ENCODE results near the gene ZBED5.
"Not testable (repeated sequence)": the region's sequence is repeated elsewhere in the genome, so short reads cannot be mapped to it uniquely, and the experiment has no call there.

Gene ZBED5

DNA sequence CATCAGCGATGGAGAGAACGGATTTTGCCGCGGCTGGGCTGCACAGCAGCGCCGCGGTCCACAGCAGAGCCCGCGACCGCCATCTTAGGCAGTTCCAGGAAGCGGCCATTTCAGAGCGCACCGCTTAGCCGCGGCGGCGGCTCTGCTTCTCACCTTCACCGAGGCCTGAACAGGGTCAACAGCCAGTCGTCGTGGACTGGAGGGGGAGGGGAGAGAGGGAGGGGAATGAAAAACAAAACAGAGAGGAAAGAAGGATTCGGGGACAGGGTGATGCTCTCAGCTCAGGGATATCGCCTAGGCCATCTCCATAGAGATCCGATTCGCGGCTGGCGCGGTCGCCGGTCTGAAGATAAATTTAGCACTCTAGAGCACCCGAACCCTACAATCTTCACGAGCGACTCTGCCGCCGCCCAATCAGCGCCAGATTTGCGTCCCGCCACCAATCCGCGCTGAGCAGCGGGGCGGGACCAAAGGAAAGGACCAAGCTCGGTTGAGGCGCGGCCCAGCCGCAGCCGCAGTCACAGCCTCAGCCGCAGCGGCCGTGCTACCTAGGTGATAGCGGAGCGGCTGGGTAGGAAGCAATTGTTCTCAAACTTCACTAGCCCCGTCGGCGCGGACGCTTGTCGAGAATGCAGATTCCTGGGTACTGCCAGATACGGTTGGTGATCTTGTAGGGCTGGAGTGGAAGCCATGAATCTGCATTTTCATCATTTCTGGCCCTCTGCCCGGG is at the start of gene ZBED5:
Gene ZBED5 (minus strand): TSS at position 345 of the 730 bp plus-strand sequence. CDS start 3,108 bp downstream, outside the sequence.
- DNase-seq = peak; percentile 73

DNA sequence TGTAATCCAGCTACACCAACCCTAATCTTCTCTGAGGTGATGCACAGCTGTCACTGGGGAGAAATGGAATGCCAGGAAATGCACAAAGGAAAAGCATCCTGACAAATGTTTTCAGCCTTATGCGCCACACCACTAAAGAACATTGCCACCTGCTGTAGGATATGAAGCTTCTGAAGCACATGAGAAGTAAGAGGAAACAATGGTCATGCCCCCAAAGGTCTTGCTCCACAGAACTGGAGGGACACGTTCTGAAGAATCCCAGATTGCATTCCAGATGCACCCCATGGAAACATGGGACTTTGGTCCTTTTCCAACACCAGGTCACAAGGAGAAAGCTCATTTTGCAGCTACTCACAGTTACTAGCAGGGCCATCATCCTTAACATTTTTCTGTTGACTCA is 48.7 kb upstream of the ZBED5 start:
- DNase-seq = no peak

DNA sequence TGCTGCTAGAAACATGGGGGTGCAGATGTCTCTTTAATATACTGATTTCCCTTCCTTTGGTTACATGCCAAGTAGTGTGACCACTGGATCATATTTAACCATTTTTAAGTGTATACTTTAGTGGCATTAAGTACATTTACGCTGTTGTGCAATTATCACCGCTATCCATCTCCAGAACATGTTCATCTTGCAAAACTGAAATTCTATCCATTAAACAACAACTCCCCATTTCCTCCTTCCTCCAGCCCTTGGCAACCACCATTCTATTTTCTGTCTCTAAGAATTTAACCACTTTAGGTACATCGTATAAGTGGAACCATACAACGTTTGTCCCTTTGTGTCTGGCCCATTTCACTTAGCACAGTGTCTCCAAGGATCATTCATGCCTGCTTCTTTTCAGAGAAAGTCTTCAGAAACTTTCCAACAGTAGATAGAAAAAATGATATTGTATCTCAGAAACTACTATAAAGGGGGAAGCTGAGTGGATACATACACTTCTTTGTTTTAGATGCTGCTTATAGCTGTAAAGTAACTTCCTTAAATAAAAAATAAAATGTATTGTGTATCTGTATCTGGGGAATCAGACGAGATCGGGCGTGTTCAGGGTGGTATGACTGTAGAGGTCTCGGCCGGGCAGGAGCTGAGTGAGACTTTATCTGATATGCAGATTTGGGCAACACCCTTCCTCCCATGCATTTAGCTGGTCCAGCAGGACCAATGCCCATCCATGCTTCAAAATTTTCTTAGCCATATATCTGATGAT is 44.6 kb upstream of the ZBED5 start:
- no peak for DNase-seq

DNA sequence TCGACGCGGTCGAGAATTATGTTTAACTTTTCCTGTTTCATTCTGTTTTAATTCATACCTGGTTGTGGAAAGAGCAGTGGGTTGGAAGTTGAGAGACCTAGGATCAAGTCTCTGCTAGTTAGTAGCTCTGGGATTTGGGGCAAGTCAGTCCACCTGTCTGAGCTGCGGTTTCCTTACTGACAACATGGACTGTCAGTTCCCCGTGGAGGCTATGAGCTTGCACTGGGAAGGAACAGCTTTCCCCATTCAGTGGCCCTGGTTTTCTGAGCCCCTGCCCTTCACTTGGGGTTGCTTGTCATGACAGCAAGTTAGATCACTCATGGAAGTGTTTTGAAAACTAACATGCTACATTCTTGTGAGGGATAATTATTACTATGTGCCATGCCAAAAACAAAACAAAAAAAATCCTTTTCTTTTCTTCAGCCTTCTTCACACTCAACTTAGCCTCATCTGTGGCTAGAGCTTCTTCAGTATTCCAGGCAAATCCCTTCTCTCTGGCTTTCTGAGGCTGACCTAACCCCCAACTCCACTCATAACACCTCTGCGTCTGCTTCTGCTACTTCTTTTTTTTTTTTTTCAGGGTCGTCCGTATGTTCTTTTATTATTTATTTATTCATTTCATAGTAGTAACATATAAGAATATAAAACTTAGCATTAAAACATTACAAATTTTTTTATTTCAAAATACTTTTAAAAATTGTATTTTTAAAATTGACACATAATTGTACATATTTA is 43.0 kb upstream of the ZBED5 start:
- no peak for DNase-seq

DNA sequence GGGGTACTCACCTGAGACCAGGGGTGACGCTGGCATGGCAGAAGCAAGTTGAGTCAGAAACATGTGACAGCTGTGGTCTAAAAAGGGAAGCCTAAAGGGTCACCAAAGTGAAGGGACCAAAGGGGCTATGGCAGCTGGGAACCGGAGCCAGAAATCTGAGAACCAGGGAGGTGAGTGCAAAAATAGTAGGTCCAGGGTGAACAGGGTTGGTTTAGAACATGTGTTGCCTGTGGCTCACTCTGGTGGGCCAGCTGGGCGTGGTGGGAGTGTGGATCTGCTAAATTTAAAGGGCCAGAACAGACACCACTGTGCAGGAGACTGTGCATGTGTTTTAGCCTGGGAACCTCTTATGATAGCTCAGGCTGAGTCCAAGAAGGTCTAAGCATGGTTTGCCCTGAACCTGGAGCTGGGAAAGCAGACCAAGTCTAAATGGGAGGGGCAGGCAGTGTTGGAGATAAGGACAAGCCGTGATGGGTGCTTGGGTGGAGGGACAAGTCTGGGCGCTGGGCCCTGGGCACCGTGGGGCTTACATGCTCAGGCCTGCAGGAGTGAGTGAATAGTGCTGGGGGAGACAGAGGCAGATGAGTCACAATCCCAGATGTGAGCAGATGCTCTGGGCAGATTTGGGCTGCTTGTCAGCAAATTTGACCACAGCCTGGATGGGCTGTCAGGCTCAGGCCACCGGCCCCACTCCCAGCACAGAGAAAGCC is 41.4 kb upstream of the ZBED5 start:
- DNase-seq = no peak

DNA sequence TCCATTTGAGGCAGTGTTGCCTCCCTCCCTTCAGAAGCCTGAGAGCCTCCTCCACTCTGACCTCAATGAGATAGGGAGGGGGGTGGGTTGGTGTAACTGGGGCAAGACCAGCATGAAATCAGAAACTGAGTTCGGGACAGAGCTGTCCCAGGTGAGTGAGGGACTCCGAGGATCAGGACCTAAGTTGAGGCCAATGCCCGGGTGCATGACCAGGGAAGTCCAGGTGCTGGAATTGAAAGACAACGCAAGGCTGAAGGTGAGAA is 40.8 kb upstream of the ZBED5 start:
- DNase-seq = no peak

DNA sequence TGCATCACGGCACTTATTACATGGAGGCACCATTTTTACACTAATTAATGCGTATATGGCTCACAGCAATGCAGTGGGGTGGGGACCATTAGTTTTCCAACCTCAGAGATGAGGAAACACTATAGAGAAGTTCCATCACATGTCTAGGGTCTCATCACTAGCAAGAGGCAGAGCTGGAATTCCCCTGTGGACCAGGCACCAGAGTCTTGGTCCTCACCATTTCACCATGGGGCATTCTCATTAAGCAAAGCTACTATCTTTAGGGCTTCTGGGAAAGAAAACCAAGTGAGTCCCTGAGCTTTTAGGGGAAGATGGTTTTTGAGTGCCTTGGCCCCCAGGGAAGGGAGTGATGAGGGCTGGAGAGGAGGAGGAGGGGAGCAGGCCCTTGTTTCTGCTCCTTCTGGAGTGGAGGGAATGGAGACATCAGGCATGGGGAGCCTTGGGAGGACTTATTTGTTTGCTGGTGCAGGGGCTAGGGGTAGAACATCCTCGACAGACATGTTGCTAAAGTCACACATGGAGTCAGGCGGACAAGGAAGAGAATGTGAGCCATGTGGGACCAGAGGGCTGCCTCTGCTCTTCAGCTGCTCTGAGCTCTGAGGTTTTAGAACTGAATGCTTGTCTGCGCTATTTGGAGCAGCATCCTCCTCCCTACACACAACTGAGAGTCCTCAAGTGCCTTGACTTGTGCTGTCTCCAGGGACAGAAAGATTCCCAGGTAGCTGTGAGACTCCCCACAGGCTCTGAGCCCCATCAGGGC is 40.3 kb upstream of the ZBED5 start:
- no peak for DNase-seq

DNA sequence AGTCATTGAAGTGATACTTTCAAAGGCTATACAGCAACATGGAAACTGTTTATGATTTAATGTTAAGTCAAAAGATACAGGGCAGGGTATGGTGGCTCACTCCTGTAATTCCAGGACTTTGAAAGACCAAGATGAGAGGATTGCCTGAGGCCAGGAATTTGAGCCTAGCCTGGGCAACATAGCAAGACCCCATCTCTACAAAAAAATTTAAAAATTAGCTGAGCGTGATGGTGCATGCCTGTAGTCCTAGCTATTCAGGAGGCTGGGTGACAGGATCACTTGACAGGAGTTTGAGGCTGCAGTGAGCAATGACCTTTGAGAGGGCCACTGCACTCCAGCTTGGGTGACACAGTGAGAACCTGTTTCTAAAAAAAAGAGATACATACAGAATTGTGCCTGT is 39.3 kb upstream of the ZBED5 start:
- no peak for DNase-seq

DNA sequence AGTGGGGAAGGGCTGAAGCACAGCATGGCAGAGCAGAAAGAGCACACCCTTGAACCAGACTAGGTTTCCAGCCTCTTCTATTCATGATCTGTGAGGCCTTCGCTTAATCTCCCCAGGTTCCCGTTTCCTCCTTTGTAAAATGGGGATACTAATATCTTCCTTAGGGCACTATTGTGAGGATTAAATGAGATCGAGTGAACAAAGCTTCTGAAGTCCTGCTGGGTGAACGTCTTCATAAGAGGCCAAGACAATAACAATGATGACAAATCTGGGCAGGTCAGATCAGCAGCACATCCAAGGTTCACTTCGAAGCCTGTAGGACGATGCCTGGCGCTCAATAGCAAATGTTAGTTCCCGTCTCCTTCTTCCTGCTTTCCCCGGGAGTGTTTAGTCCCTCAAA is 38.6 kb upstream of the ZBED5 start:
- DNase-seq = no peak

DNA sequence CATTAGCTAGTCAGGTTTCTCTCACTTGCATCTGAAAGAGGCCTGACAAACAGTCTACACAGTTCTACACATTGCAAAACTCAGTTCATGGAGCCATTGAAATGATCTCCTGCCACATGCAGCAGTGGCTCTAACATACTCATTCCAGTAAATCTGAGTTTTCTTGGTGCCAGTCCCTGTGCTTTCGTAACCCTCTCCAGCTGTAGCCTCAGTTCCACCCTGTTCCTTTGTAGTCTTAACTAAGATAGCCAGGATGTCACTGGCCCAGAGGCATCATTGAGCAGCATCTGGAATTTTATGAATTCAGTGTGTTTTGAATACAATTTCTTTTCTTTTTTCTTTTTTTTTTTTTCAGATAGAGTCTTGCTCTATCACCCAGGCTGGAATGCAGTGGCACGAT is 37.4 kb upstream of the ZBED5 start:
- no peak for DNase-seq

DNA sequence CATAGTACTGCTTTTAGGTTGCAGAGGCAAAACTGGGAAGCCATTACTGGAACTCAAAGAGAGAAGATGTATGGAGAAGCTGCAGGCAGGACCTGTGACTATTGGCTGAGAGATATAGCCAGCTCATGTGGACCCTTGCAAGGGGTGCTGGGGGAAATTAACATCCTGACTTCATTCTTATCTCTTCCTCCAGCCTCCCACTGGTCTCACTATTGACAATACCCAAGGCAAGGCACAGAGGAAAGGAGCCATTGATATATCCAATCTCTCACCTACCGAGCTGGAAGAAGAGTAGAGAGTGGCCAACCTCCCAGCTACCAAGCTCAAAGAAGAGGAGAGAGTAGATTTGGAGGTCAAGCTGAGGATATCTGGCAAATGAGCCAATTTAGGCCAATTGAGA is 36.8 kb upstream of the ZBED5 start:
- no peak for DNase-seq

DNA sequence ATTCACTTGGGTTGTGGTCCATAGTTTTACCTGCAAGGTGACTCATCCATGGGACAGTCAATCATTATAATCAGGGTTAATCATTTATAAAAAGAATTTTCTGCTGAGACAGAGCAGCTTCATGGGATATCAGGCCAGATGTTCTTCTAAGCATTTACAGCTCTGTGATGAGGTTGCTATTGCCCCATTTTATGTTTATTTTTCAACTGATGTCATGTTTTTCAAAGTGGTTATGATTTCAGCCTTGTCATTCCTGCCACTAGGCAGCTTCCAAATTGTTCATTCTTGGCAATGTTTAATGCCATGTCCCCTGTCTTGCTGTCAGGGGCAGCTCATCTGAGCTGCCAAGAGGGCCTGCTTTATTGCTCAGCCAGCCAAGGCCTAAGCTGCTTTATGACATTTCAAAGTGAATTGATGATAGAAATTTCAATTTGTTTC is 35.9 kb upstream of the ZBED5 start:
- DNase-seq = no peak

DNA sequence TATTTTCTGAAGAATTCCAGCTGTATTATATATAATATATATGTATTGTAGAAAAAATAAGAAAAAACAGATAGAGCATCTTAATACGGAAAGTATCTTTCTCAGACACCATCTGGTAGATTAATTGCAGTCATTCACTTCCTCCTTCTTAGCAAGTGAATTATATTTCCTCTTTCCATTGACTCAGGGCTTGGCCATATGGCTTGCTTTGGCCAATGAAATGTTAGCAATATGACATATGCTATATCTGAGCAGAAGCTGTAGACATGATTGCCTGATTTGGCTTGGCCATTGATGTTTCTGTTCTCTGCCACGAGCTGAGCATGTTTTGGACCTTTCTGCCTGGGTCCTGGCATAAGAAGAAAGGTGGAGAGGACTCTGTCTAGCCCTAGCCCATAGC is 34.4 kb upstream of the ZBED5 start:
- DNase-seq = no peak

DNA sequence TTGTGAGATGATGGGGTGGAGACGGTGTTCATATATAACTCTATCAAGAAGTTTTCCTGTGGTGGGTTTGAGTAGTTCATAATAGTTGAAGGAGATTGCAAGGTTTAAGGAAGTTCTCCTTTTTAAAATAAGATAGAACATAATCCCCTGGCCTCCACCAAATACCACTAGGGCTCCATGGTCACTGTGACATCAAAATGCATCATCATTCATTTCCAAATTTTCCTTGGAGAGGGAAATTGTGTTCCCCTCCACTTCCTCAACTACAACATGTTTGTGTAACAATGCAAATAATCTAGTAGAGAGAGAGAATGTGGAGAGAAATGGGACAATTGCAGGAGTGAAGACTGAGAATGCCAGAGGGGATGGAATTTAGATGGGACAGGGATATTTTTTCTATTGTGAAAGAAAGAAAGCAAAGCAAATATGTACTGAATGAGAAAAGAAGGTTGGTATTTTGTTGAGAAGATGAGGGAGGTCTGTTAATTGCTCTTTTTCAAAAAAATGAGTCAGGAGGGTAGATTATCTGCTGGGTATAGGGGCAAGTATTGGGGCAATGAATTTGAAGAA is 33.4 kb upstream of the ZBED5 start:
- DNase-seq = no peak

DNA sequence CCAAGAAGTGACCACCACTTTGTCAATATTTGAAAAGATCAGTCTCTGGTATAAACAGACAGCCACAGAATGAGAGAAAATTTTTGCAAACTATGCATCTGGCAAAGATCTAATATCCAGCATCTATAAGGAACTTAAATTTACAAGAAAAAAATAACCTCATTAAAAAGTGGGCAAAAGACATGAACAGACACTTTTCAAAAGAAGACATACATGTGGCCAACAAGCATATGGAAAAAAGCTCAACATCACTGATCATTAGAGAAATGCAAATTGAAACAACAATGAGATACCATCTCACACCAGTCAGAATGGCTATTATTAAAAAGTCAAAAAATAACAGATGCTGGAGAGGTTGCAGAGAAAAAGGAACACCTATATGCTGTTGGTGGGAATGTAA is 32.2 kb upstream of the ZBED5 start:
- DNase-seq = not testable (repeated sequence)

DNA sequence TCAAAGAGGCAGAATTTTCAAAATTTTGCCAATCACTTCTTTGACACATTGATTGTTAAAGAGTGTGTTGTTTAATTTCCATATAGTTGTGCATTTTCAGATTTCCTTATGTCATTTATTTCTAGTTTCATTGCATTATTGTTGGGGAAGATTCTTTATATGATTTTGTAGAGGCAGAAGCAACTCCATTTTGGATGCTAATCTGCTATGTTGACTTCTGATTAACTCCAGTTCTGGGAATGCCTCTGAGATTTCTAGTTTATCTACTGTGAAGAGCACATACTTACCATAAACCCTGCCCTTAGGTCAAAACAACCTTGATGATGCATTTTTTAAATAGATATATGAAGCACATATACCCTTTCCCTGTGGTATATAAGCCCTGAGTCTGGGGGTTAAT is 29.5 kb upstream of the ZBED5 start:
- no peak for DNase-seq

DNA sequence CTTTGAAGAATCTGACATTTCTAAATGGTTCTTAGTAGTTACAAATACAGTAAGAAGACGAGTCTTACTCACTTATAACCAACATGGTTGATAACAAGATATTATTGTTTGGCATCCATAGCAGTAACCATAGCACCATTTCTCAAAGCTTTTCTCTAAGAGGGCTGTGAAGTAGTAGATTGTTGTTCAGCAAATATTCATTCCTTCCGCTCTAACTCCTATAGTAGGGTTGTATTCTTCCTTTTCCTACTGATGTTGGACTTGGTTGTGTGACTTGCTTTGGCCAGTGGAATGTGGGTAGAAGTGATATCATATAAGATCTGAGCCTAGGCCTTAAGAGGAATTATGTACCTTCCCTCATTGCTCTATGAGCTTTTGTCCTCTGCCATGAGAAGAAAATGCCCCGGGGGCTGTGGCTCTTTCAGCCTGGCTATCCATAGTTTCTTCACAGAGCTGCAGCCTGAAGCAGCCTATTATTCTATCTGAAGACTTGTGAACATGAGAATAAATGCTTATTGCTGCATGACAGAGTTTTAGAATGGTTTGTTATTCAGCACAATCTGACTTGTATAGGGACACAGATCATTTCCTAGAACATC is 28.9 kb upstream of the ZBED5 start:
- DNase-seq = no peak

DNA sequence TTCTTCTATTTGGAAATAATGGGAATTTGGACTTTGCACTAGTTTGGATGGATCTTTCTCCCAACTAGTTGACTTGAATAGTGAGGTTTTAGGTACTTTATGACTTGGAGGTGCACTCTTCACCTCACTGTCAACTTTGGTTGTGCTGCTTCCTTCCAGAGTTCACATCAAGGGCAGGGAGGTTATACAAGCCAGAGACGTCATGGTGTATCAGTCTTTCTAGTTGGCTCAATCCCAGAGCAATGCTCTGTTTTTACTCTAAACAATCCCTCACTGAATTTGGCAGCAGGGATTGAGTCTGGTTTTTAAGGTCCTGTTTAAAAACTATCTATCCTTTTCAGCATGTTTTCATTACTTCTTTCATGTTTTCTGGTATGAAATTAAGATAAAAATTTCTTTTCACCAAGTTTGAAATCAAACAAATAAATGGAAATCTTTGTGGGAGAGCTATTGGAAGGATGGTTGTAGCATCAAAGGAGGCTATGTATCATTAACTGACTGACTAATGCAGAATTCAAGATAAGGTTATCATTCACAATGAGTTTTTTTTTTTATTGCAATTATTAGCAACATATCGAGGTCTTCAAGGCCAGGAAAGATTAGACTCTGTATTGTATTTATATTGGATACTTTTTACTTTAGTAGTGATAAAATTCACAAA is 28.0 kb upstream of the ZBED5 start:
- no peak for DNase-seq

DNA sequence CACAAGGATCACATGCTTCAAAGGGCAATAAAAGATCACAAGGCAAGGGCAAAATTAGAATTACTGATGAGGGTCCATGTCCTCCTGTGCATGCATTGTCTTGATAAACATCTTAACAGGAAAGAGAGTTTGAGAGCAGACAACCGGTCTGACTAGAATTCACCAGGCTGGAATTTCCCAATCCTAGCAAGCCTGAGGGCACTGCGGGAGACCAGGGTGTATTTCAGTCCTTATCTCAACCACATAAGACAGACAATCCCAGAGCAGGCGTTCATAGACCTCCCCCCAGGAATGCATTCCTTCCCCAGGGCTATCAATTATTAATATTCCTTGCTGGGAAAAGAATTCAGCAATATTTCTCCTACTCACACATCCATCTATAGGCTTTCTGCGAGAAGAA is 26.4 kb upstream of the ZBED5 start:
- DNase-seq = not testable (repeated sequence)

DNA sequence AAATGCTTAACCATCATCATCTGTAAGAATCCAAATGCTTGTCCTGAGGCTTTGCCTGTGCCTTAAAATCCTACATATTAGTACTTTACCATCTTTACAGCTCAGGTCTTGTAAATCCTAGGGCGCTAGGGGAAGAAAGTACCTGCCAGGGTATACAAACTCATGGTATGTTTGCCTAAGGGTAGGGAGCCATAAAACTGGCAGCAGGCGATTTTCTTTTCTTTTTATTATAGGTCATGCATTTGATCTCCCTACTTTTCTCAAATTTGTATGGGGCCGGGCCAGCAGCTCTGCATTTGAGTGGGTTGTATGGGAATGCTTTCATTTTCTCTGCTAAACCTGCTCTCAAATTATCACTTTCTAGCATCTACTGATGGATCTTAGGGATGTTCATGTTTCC is 24.0 kb upstream of the ZBED5 start:
- no peak for DNase-seq
